ENCODE measurements around the gene RXRA. TPM values are rescaled to one million over a fixed set of nuclear protein-coding genes. Genes with fewer than 3 reads are reported as not detected.

Gene RXRA
- total and polyA plus RNA-seq, 4 donors: 41.5 to 116 (median 74.1) TPM

- no peak for DNase-seq (ENCODE audit: low spot score)
- no peak overlapping the region for H3K9ac ChIP-seq (ENCODE audit: low read depth in 1 of 2, low read length in 2 of 2)
- WGBS: 86% methylated on average over 3 of the region's 3 CpGs
These were observed 158.2 kb downstream of the RXRA start for GRCh38 chr9:134484479-134484878.

GRCh38 chr9:134485653-134486052 is 159.4 kb downstream of the RXRA start:
- H3K36me3 ChIP-seq (ENCODE audit: control insufficient read depth in 4 of 4, insufficient read depth in 3 of 4, low read depth in 1 of 4, low read length in 3 of 4): no peaks in the 10 kb centered on the region
- 92% methylated on average over 8 of the region's 8 CpGs for WGBS
- no peaks in the 10 kb centered on the region for H3K9me3 ChIP-seq (ENCODE audit: control insufficient read depth in 4 of 4, low read length in 3 of 4)
- TF ChIP-seq HNF4A (conservative IDR thresholded peaks at IDR 0.05): no peak
- no peak for TF ChIP-seq YY1 (IDR thresholded peaks at IDR 0.05)
- TF ChIP-seq FOXA2 (IDR thresholded peaks at IDR 0.05): no peak
- no peak for TF ChIP-seq ATF3 (IDR thresholded peaks at IDR 0.05)
- TF ChIP-seq SP1 (IDR thresholded peaks at IDR 0.05): no peak
- TF ChIP-seq RXRA (IDR thresholded peaks at IDR 0.05): no peak
- TF ChIP-seq JUND (IDR thresholded peaks at IDR 0.05): no peak
- no peak for TF ChIP-seq ZBTB33 (IDR thresholded peaks at IDR 0.05)
- TF ChIP-seq MAX (IDR thresholded peaks at IDR 0.05): no peak
- TF ChIP-seq GABPA (IDR thresholded peaks at IDR 0.05 in 1 of 2, conservative IDR thresholded peaks at IDR 0.05 in 1 of 2): no peak
- no peak for TF ChIP-seq TAF1 (conservative IDR thresholded peaks at IDR 0.05)
- TF ChIP-seq FOXA1 (IDR thresholded peaks at IDR 0.05): no peak
- TF ChIP-seq EGR1 (IDR thresholded peaks at IDR 0.05; ENCODE audit: low read depth in 2 of 2): no peak
- TF ChIP-seq RAD21 (IDR thresholded peaks at IDR 0.05): no peak
- TF ChIP-seq NR2F2 (IDR thresholded peaks at IDR 0.05): no peak
- TF ChIP-seq CTCF (IDR thresholded peaks at IDR 0.05; ENCODE audit: low read depth, low read length, missing input control): no peak
- TF ChIP-seq REST (IDR thresholded peaks at IDR 0.05): no peak
- no peak overlapping the region for H3K27ac ChIP-seq (ENCODE audit: low read depth in 1 of 2, low read length in 2 of 2)
- no peaks in the 10 kb centered on the region for H3K4me1 ChIP-seq (ENCODE audit: control insufficient read depth in 4 of 4, insufficient read depth in 4 of 4, low read length in 3 of 4)
- no peaks in the 10 kb centered on the region for H3K27me3 ChIP-seq (ENCODE audit: control insufficient read depth in 4 of 4, insufficient read depth in 4 of 4, low read length in 3 of 4)
- no peak overlapping the region for H3K9ac ChIP-seq (ENCODE audit: low read depth in 1 of 2, low read length in 2 of 2)
- no peak for DNase-seq (ENCODE audit: low spot score)
- no peak overlapping the region for H3K4me3 ChIP-seq (ENCODE audit: low read depth in 1 of 3, low read length in 3 of 3)

More at GRCh38 chr9:134484479-134484878, 158.2 kb downstream of the RXRA start:
- TF ChIP-seq SP1 (IDR thresholded peaks at IDR 0.05) (no peak), RAD21 (IDR thresholded peaks at IDR 0.05) (no peak), TAF1 (conservative IDR thresholded peaks at IDR 0.05) (no peak), FOXA1 (IDR thresholded peaks at IDR 0.05) (no peak), EGR1 (IDR thresholded peaks at IDR 0.05; ENCODE audit: low read depth in 2 of 2) (no peak), ATF3 (IDR thresholded peaks at IDR 0.05) (no peak)
- Histone ChIP-seq H3K9me3 (ENCODE audit: control insufficient read depth in 4 of 4, low read length in 3 of 4) (no peaks in the 10 kb centered on the region), H3K4me1 (ENCODE audit: control insufficient read depth in 4 of 4, insufficient read depth in 4 of 4, low read length in 3 of 4) (no peaks in the 10 kb centered on the region), H3K27me3 (ENCODE audit: control insufficient read depth in 4 of 4, insufficient read depth in 4 of 4, low read length in 3 of 4) (no peaks in the 10 kb centered on the region), H3K27ac (ENCODE audit: low read depth in 1 of 2, low read length in 2 of 2) (no peak overlapping the region), H3K4me3 (ENCODE audit: low read depth in 1 of 3, low read length in 3 of 3) (no peak overlapping the region), H3K36me3 (ENCODE audit: control insufficient read depth in 4 of 4, insufficient read depth in 3 of 4, low read depth in 1 of 4, low read length in 3 of 4) (no peaks in the 10 kb centered on the region)
